ENCODE results near the gene SYNE2.
"Not testable (repeated sequence)": the region's sequence is repeated elsewhere in the genome, so short reads cannot be mapped to it uniquely, and the experiment has no call there.

SYNE2 gene

GRCh38 chr14:64158608-64159007 is 305.8 kb downstream of the SYNE2 start:
- no peak for DNase-seq

GRCh38 chr14:64159588-64159987 is 306.8 kb downstream of the SYNE2 start:
- no peak for DNase-seq

- DNase-seq = no peak
Measured at GRCh38 chr14:64170181-64170580, 317.4 kb downstream of the SYNE2 start.

GRCh38 chr14:64174922-64175782 is 322.3 kb downstream of the SYNE2 start:
- DNase-seq = no peak

- DNase-seq = no peak
Measured at GRCh38 chr14:64176330-64176729, 323.5 kb downstream of the SYNE2 start.

GRCh38 chr14:64178814-64179213 is 326.0 kb downstream of the SYNE2 start:
- DNase-seq = no peak

- DNase-seq = not testable (repeated sequence)
Measured at GRCh38 chr14:64182908-64183307, 330.1 kb downstream of the SYNE2 start.

- no peak for DNase-seq
Measured at GRCh38 chr14:64184103-64184729, 331.4 kb downstream of the SYNE2 start.

GRCh38 chr14:64185184-64185583 is 332.4 kb downstream of the SYNE2 start:
- DNase-seq = no peak

GRCh38 chr14:64186231-64187129 is 333.7 kb downstream of the SYNE2 start:
- DNase-seq = no peak

GRCh38 chr14:64187331-64187730 is 334.5 kb downstream of the SYNE2 start:
- DNase-seq = no peak

GRCh38 chr14:64190974-64191502 is 338.2 kb downstream of the SYNE2 start:
- no peak for DNase-seq

- DNase-seq = no peak
Measured at GRCh38 chr14:64191756-64192155, 339.0 kb downstream of the SYNE2 start.

- no peak for DNase-seq
Measured at GRCh38 chr14:64193821-64194220, 341.0 kb downstream of the SYNE2 start.

GRCh38 chr14:64194404-64194803 is 341.6 kb downstream of the SYNE2 start:
- no peak for DNase-seq

- no peak for DNase-seq
Measured at GRCh38 chr14:64195199-64195598, 342.4 kb downstream of the SYNE2 start.

- DNase-seq = no peak
Measured at GRCh38 chr14:64196056-64196455, 343.3 kb downstream of the SYNE2 start.

- no peak for DNase-seq
Measured at GRCh38 chr14:64196814-64197411, 344.1 kb downstream of the SYNE2 start.

GRCh38 chr14:64197996-64198395 is 345.2 kb downstream of the SYNE2 start:
- DNase-seq = no peak

GRCh38 chr14:64198486-64198885 is 345.7 kb downstream of the SYNE2 start:
- DNase-seq = no peak

GRCh38 chr14:64200170-64200569 is 347.4 kb downstream of the SYNE2 start:
- no peak for DNase-seq

GRCh38 chr14:64201296-64201695 is 348.5 kb downstream of the SYNE2 start:
- no peak for DNase-seq
